ENCODE results near the gene CEP131. TPM values are rescaled to one million over a fixed set of nuclear protein-coding genes. Genes with fewer than 3 reads are reported as not detected.

Gene CEP131
- total and polyA plus RNA-seq, 2 donors (not counting 3 experiments of a cell fraction or from before 2014, with no cell fraction given), result 5.3 to 17.9 TPM

GRCh38 chr17:81164371-81165245, 58.2 kb downstream of the CEP131 start:
- dilution Hi-C loops (cut with MboI; ENCODE audit: extremely low pct_ligation_motif_present, low sequenced_read_pairs), result no loop called here
- no peak overlapping the region for H3K27ac ChIP-seq (ENCODE audit: insufficient read depth, low read depth, low read length)
- FAIRE-seq (no peak), DNase-seq (ENCODE audit: low read depth, low spot score) (no peak)
- H3K4me1 ChIP-seq (ENCODE audit: control insufficient read depth, extremely low read depth, insufficient read depth, low read length), result peaks cover 4% of the 10 kb centered on the region
- H3K79me2 ChIP-seq (ENCODE audit: control insufficient read depth, insufficient read depth, low read length), result no peaks in the 10 kb centered on the region
- no peak overlapping the region for H2AFZ ChIP-seq (ENCODE audit: low read depth, low read length)
- ChIA-PET CTCF (interaction anchor here (1.1 kb wide), 1 partner anchor 36 kb away, joined by 4 read pairs; no protein-coding TSS in a partner anchor), POLR2A (no interaction called here)
- H3K9me1 ChIP-seq (replicated peaks; ENCODE audit: control insufficient read depth, extremely low read depth, insufficient read depth, low read length), result no peaks in the 10 kb centered on the region
- H3K9ac ChIP-seq (replicated peaks; ENCODE audit: extremely low read depth, insufficient read depth, low read length), result no peak overlapping the region
- no peaks in the 10 kb centered on the region for H3K36me3 ChIP-seq (ENCODE audit: control insufficient read depth in 2 of 2, extremely low read depth in 1 of 2, insufficient read depth in 2 of 2, low read length in 2 of 2)
- intact Hi-C loops (cut with micrococcal nuclease), result no loop called here
- no peak for TF ChIP-seq POLR2AphosphoS5 (IDR thresholded peaks at IDR 0.05; ENCODE audit: insufficient read depth, low read depth, low read length)
- TF ChIP-seq, protein P1, sequence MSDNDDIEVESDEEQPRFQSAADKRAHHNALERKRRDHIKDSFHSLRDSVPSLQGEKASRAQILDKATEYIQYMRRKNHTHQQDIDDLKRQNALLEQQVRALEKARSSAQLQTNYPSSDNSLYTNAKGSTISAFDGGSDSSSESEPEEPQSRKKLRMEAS (IDR thresholded peaks at IDR 0.05; ENCODE audit: insufficient read depth, insufficient read length), result no peak
- TF ChIP-seq EZH2 (IDR thresholded peaks at IDR 0.05; ENCODE audit: borderline replicate concordance, low read depth, low read length, severe bottlenecking), result no peak
- TF ChIP-seq GATA2 (IDR thresholded peaks at IDR 0.05; ENCODE audit: insufficient read depth, insufficient read length, low read depth, low read length), result no peak
- TF ChIP-seq FOS (IDR thresholded peaks at IDR 0.05; ENCODE audit: borderline replicate concordance, insufficient read depth, low read length), result no peak
- TF ChIP-seq JUN (IDR thresholded peaks at IDR 0.05; ENCODE audit: borderline replicate concordance, insufficient read depth, insufficient read length, low read depth), result no peak
- TF ChIP-seq, protein P2, sequence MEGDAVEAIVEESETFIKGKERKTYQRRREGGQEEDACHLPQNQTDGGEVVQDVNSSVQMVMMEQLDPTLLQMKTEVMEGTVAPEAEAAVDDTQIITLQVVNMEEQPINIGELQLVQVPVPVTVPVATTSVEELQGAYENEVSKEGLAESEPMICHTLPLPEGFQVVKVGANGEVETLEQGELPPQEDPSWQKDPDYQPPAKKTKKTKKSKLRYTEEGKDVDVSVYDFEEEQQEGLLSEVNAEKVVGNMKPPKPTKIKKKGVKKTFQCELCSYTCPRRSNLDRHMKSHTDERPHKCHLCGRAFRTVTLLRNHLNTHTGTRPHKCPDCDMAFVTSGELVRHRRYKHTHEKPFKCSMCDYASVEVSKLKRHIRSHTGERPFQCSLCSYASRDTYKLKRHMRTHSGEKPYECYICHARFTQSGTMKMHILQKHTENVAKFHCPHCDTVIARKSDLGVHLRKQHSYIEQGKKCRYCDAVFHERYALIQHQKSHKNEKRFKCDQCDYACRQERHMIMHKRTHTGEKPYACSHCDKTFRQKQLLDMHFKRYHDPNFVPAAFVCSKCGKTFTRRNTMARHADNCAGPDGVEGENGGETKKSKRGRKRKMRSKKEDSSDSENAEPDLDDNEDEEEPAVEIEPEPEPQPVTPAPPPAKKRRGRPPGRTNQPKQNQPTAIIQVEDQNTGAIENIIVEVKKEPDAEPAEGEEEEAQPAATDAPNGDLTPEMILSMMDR (IDR thresholded peaks at IDR 0.05; ENCODE audit: extremely low read depth in 1 of 2, insufficient read depth in 1 of 2, low read depth in 1 of 2, low read length in 2 of 2), result no peak
- TF ChIP-seq MYC (IDR thresholded peaks at IDR 0.05; ENCODE audit: low read depth, low read length), result no peak
- TF ChIP-seq POLR2A (IDR thresholded peaks at IDR 0.05; ENCODE audit: low read depth, low read length), result no peak
- H3K4me3 ChIP-seq (replicated peaks in 1 of 3; ENCODE audit: insufficient read depth in 1 of 3, low read depth in 1 of 3, low read length in 3 of 3), result no peak overlapping the region
- no peaks in the 10 kb centered on the region for H4K20me1 ChIP-seq (replicated peaks; ENCODE audit: control insufficient read depth, extremely low read depth, insufficient read depth, low read length)
- no TSS peak for BruUV-seq (replicated peaks)
- H3K9me3 ChIP-seq (replicated peaks; ENCODE audit: control insufficient read depth, insufficient read depth, low read length), result no peaks in the 10 kb centered on the region
- H3K4me2 ChIP-seq (ENCODE audit: insufficient read depth, low read length), result no peak overlapping the region
- H3K27me3 ChIP-seq (ENCODE audit: control insufficient read depth in 2 of 2, insufficient read depth in 2 of 2, low read length in 2 of 2), result peaks cover 5 to 6% of the 10 kb centered on the region in 2 experiments
